ENCODE results near the gene ING1.

The ING1 gene

DNA sequence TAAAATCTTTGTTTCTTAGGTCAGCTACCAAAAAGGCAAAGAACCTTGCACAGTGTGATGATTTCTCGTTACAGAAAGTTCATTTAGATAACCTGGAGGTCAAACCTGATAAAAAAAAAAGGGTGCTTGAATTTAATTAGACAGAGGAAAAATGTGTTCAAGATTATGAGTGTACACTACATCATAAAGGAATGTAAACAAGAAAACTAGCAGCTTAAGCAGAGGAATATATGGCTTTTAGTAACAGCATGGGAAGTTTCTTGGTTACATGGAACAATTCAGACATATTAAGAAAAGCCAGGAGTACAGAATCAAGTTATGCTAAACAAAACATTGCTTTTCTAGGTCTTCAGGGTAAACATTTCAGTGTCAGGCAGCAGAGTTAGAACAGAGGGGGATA is 32.9 kb downstream of the ING1 start:
- FAIRE-seq (no peak), DNase-seq (ENCODE audit: insufficient read length, low spot score) (no peak)
- TF ChIP-seq, protein P1, sequence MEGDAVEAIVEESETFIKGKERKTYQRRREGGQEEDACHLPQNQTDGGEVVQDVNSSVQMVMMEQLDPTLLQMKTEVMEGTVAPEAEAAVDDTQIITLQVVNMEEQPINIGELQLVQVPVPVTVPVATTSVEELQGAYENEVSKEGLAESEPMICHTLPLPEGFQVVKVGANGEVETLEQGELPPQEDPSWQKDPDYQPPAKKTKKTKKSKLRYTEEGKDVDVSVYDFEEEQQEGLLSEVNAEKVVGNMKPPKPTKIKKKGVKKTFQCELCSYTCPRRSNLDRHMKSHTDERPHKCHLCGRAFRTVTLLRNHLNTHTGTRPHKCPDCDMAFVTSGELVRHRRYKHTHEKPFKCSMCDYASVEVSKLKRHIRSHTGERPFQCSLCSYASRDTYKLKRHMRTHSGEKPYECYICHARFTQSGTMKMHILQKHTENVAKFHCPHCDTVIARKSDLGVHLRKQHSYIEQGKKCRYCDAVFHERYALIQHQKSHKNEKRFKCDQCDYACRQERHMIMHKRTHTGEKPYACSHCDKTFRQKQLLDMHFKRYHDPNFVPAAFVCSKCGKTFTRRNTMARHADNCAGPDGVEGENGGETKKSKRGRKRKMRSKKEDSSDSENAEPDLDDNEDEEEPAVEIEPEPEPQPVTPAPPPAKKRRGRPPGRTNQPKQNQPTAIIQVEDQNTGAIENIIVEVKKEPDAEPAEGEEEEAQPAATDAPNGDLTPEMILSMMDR (IDR thresholded peaks at IDR 0.05; ENCODE audit: insufficient read depth, missing control alignments), result no peak

DNA sequence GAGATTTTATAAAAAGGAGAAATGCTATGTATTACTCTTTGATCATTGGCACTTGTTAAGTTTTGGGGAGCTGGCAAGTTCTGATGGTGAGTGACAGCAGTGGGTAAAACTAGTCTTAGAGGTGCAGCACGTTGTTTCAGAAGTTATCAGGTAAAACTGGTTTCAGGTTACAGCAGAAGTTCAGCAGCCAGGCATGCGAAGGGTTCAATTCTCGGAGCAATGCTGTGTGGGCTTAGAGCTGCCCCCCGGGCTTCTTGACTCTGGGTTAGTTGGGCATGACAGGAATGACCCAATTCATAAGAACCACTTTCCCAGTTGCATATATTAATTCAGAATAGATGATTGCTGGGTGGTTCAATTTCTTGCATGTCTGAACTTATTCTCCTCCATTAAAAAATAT is 34.8 kb downstream of the ING1 start:
- FAIRE-seq, result no peak
- DNase-seq (ENCODE audit: insufficient read length, low spot score), result no peak
- TF ChIP-seq, protein P1 (IDR thresholded peaks at IDR 0.05; ENCODE audit: insufficient read depth, missing control alignments), result no peak

DNA sequence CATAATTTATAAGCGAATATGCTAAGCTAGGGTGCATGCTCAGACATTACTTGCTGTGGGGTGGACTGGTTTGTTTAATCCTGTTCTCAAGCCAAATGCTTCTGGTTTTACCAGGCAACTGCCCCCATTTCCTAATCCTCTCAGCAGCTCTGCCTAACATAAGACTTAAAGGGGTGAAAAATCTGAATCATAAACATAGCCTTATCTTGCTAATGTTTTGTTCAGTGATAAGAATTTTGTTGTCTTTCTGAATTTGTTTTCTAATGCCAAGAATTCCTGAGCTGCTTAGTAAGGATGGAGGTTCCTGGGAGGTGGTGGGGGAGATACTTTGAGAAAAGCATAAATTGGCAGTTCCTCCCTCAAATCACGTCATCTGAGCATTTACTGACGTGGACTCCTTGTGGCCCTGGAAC is 42.7 kb downstream of the ING1 start:
- FAIRE-seq, result no peak
- TF ChIP-seq, protein P1 (IDR thresholded peaks at IDR 0.05; ENCODE audit: insufficient read depth, missing control alignments), result no peak

DNA sequence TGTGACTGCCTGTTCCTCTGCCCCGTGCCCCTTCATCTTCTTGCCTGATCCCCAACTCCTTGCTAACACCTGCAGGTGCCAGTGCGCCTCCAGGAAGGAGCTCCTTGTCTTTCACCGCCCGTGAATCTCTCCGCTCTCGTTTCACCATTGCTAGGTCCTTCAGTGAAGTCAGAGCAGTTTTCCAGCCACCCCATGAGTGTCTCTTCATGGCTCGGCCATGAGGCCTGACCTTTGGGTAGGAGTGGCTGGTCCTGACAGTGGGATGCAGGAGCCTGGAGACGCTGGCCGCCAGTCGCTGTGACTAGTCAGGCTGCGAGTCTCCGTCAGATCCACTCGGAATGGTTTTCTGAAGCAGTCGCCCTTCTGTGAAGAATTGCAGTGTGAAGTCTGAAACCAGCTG is 43.8 kb downstream of the ING1 start:
- TF ChIP-seq, protein P1 (IDR thresholded peaks at IDR 0.05; ENCODE audit: insufficient read depth, missing control alignments), result no peak
- no peak for DNase-seq (ENCODE audit: insufficient read length, low spot score)
- FAIRE-seq, result no peak

More for the DNA sequence above, 42.7 kb downstream of the ING1 start:
- DNase-seq (ENCODE audit: insufficient read length, low spot score), result no peak

DNA sequence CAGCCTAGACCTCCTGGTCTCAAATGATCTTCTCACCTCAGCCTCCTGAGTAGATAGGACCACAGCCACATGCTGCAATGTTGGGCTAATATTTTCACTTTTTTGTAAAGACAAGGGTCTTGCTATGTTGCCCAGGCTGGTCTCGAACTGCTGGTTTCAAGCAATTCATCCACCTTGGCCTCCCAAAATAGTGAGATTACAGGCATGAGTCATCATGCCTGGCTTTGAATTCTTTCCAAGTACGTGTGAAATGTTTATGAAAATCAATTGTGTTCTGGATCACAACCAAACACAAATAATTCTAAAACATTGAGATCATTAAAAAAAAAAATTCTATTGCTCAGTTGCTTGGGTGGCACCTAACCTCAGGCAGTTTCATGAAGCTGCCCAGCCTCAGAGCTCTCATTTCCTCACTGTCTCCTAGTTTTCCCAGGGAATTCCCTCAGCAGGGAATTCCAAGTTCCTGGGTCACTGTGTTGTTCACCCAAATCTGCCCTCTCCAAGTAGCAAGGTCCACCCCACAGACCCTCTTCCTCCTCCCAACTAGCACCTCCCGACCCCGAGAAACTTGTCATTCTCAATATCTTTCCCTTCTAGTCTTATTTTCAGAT is 44.8 kb downstream of the ING1 start:
- no peak for FAIRE-seq
- TF ChIP-seq, protein P1 (IDR thresholded peaks at IDR 0.05; ENCODE audit: insufficient read depth, missing control alignments), result no peak
- no peak for DNase-seq (ENCODE audit: insufficient read length, low spot score)

DNA sequence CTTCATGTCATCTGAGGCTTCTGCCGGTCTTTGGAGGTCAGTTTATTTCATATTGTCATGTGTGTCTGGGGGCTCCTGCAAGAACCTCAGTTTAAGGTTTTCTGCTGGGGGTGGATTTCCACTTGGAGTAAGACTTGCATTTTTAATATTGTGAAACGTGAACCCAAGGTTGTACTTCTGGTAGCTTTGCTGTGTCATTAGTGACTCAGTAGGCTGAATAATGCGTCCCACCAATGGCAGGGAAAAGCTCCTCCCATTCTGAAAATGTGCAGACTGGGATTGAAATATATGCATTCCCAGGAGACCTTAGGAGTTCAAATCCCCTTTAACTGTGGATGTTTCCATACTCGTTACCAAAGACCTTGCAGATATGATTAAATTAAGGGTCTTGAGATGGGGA is 46.2 kb downstream of the ING1 start:
- FAIRE-seq, result no peak
- TF ChIP-seq, protein P1 (IDR thresholded peaks at IDR 0.05; ENCODE audit: insufficient read depth, missing control alignments), result no peak
- no peak for DNase-seq (ENCODE audit: insufficient read length, low spot score)

DNA sequence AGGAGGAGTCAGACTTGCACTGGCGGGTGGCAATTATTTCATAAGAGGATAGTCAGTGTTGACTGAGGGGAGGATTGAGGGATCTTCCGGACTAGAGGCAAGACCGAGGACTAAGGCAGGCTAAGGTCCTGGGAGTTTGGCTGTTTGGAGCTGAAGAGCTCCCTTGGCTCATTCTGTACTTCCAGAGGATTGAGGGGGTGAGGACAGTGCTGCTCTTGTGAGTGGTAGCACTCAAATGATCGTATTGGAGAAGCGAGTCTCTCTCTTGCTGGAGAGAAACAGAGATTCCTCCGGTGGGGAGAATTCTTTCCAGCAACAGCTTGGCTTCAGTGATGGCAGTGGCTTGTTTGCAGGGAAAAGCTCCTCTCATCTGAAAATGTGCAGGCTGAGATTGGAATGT is 47.1 kb downstream of the ING1 start:
- TF ChIP-seq, protein P1 (IDR thresholded peaks at IDR 0.05; ENCODE audit: insufficient read depth, missing control alignments), result no peak
- DNase-seq (ENCODE audit: insufficient read length, low spot score) (no peak), FAIRE-seq (no peak)

Measured in D721Med (cell line).